HepG2 (cell line): ENCODE results near the gene ALKBH5. TPM values are rescaled to one million over a fixed set of nuclear protein-coding genes. Genes with fewer than 3 reads are reported as not detected.
A peak's percentile ranks its signal among the peaks of the same experiment; 100 is the strongest.

Experiments
- ATF1 ChIP-seq: IDR thresholded peaks from 2 replicates; pipeline ENCODE4 v1.6.1; 2016; ENCODE audit warnings: mild to moderate bottlenecking, control low read depth
- CREB3 ChIP-seq: sonication (generic); formaldehyde crosslinking; IDR thresholded peaks from 2 replicates; pipeline ENCODE4 v1.5.0; 2020; ENCODE audit warnings: missing genetic modification reagents
- EED ChIP-seq: sonication (generic); formaldehyde crosslinking; IDR thresholded peaks from 2 replicates; pipeline ENCODE4 v1.5.0; 2020; ENCODE audit warnings: mild to moderate bottlenecking, missing genetic modification reagents
- ETV6 ChIP-seq: sonication (generic); formaldehyde crosslinking; conservative IDR thresholded peaks from 2 replicates; pipeline ENCODE4 v1.4.0; 2020; ENCODE audit warnings: missing genetic modification reagents
- HNRNPUL1 ChIP-seq: fragments of 200-400 bp; formaldehyde crosslinking; IDR thresholded peaks from 2 replicates; pipeline ENCODE4 v1.6.1; 2017; ENCODE audit warnings: low read depth, mild to moderate bottlenecking, low read length, moderate library complexity
- MLXIP ChIP-seq: sonication (generic); formaldehyde crosslinking; IDR thresholded peaks from 2 replicates; pipeline ENCODE4 v1.9.0; 2021; ENCODE audit warnings: missing genetic modification reagents, borderline replicate concordance
- RXRB ChIP-seq: IDR thresholded peaks from 2 replicates; pipeline ENCODE4 v1.6.1; 2016; ENCODE audit warnings: borderline replicate concordance, missing genetic modification reagents, missing compliant biosample characterization
- TCF7L2 ChIP-seq: IDR thresholded peaks from 2 replicates; pipeline ENCODE4 v1.6.1; 2011; ENCODE audit warnings: mild to moderate bottlenecking, low read depth, low read length, moderate library complexity
- ZNF142 ChIP-seq: sonication (generic); formaldehyde crosslinking; IDR thresholded peaks from 2 replicates; pipeline ENCODE4 v1.4.0; 2020; ENCODE audit warnings: missing genetic modification reagents
- ZNF230 ChIP-seq: sonication (generic); formaldehyde crosslinking; IDR thresholded peaks from 2 replicates; pipeline ENCODE4 v1.4.0; 2020; ENCODE audit warnings: mild to moderate bottlenecking, missing genetic modification reagents
- ZNF24 ChIP-seq: fragments of 450-650 bp; IDR thresholded peaks from 2 replicates; pipeline ENCODE4 v1.6.1; 2017; ENCODE audit warnings: antibody characterized with exemption, mild to moderate bottlenecking
- ZNF256 ChIP-seq: sonication (generic); formaldehyde crosslinking; conservative IDR thresholded peaks from 2 replicates; pipeline ENCODE4 v1.4.0; 2020; ENCODE audit warnings: missing genetic modification reagents
- ZNF451 ChIP-seq: sonication (generic); formaldehyde crosslinking; IDR thresholded peaks from 2 replicates; pipeline ENCODE4 v1.5.0; 2020; ENCODE audit warnings: mild to moderate bottlenecking, missing genetic modification reagents
- ZNF510 ChIP-seq: sonication (generic); formaldehyde crosslinking; IDR thresholded peaks from 2 replicates; pipeline ENCODE4 v1.4.0; 2020; ENCODE audit warnings: low read depth, mild to moderate bottlenecking, missing genetic modification reagents
- ZSCAN9 ChIP-seq: IDR thresholded peaks from 2 replicates; pipeline ENCODE4 v1.6.1; 2016; ENCODE audit warnings: borderline replicate concordance
- polyA plus RNA-seq, 8 experiments: library from polyadenylated mRNA; depleted of rRNA in 3 of 8; stranded (reverse) in 7 of 8; unstranded in 1 of 8; fragments of >200 nt; fragmentation: Illumina TruSeq in 4 of 8; extraction: Trizol in 4 of 8; gene quantifications; 2 replicates each; pipeline versions ENCODE4 v1.2.1 to v1.2.3, GENCODE V29; 2011 to 2016; ENCODE audit warnings: low read depth in 4 of 8, missing spikeins in 1 of 8, mixed read lengths in 1 of 8; ENCODE audit not compliant: insufficient read depth in 1 of 8
- total RNA-seq, 5 experiments: library from RNA; depleted of rRNA; stranded (reverse); fragments of >200 nt; fragmentation: Illumina TruSeq; extraction: Trizol; gene quantifications; 2 replicates each; pipeline ENCODE4 v1.2.3, GENCODE V29; 2016; ENCODE audit warnings: low read depth in 1 of 5
- TF ChIP-seq, protein P1 (sequence below): sonication (generic); formaldehyde crosslinking; IDR thresholded peaks from 2 replicates; pipeline ENCODE4 v1.8.1; 2023; ENCODE audit warnings: mild to moderate bottlenecking, moderate library complexity, missing genetic modification reagents
- TF ChIP-seq, protein P2 (sequence below): sonication (generic); formaldehyde crosslinking; IDR thresholded peaks from 2 replicates; pipeline ENCODE4 v1.4.0; 2020; ENCODE audit warnings: missing genetic modification reagents

Gene ALKBH5
- total and polyA plus RNA-seq, 2 of the 13 experiments (the other 11 are each of a cell fraction or from before 2014, with no cell fraction given) = 68.9 to 76.9 TPM

DNA sequence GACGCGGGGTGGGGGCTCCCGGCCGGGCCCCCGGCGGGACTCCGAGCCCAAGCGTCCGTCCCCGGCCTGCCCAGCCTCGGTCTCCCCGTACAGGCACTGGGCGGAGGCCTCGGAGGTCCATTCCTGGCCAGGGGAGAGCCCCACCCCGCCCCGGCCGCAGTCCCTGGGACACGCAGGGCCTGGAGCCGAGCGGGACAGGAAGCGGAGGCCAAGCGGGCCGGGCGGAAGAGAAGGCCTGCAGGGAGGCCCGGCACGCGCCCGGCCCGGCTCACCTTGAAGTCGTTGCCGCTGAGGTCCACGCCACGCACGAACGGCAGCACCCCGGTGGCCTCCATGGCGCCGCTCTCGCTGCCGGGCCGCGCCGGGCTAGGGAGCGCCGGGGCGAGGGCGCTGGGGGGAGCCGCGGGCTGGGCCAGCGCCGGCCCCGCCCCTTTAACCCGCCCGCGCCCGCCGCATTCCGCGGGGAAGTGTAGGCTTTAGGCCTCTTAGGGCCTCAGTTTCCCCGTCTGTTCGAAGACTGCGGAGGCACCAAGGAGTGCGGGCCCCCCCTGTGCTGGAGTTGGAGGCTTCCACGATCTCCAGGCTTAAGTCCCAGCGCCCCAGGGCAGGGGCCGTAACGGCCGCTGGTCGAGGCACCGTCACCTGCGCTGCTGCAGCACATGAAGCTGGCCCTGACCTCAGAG, 74.9 kb downstream of the ALKBH5 start, which contains the start of gene FLII (continued):
- TF ChIP-seq ZNF256 (no peak), ZSCAN9 (no peak), ZNF451 (CRISPR knock-in tag) (0 out of 2 replicates have a peak, but pooled peaks have one; percentile 37), ZNF142 (no peak), ETV6 (CRISPR knock-in tag) (peak; percentile 83; the same call in 1 of the 2 replicates), CREB3 (CRISPR knock-in tag) (no peak; the same call in 1 of the 2 replicates), ZNF24 (no peak), ZNF510 (CRISPR knock-in tag) (no peak), TCF7L2 (no peak), EED (CRISPR knock-in tag) (peak; percentile 93), HNRNPUL1 (no peak), RXRB (no peak; the same call in 1 of the 2 replicates), ZNF230 (CRISPR knock-in tag) (peak; percentile 47; the same call in 1 of the 2 replicates), MLXIP (CRISPR knock-in tag) (no peak), ATF1 (CRISPR knock-in tag) (no peak)
- TF ChIP-seq, protein P1, sequence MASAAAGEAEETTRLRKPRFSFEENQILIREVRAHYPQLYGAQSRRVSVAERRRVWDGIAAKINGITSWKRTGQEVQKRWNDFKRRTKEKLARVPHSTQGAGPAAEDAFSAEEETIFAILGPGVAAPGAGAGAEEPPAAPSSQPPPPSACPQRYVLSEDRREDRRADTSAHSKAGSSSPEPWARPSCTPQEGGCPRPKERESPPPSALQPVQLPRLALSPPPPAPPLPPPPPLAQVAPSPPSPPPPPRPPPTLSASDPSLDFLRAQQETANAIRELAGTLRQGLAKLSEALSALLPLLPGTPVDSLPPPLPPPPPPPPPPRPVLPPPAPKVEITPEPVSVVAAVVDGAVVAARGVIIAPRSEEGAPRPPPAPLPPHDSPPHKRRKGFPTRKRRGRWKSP (CRISPR knock-in tag) = no peak; the same call in 1 of the 2 replicates
- TF ChIP-seq, protein P2, sequence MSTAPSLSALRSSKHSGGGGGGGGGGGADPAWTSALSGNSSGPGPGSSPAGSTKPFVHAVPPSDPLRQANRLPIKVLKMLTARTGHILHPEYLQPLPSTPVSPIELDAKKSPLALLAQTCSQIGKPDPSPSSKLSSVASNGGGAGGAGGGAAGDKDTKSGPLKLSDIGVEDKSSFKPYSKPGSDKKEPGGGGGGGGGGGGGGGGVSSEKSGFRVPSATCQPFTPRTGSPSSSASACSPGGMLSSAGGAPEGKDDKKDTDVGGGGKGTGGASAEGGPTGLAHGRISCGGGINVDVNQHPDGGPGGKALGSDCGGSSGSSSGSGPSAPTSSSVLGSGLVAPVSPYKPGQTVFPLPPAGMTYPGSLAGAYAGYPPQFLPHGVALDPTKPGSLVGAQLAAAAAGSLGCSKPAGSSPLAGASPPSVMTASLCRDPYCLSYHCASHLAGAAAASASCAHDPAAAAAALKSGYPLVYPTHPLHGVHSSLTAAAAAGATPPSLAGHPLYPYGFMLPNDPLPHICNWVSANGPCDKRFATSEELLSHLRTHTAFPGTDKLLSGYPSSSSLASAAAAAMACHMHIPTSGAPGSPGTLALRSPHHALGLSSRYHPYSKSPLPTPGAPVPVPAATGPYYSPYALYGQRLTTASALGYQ (CRISPR knock-in tag) = no peak
